Natural killer cell (primary cell): Measurements from ENCODE around the gene ACOX3. TPM values are rescaled to one million over a fixed set of nuclear protein-coding genes. Genes with fewer than 3 reads are reported as not detected.

Source experiments
- ATAC-seq, 3 donors: fragments of 150-1000 bp in 2 of 3; fragments of 200-7000 bp in 1 of 3; cut with Tn5 transposase; 1 replicate in 1 of 3; 2 replicates in 2 of 3; pipeline ENCODE4 v1.10.0; 2021; ENCODE audit warnings: mild to moderate bottlenecking in 2 of 3, moderate library complexity in 2 of 3
- DNase-seq, 2 donors: peaks; one replicate each; pipeline versions ENCODE4 v3.0.0 to v3.0.0-alpha.2; 2013 to 2021; ENCODE audit warnings: mixed read lengths in 1 of 2
- H3K27ac ChIP-seq: one replicate; pipeline ENCODE4 v1.5.1; 2013; ENCODE audit warnings: mild to moderate bottlenecking, low read length
- H3K27me3 ChIP-seq: one replicate; pipeline ENCODE4 v1.6.1; 2013; ENCODE audit warnings: low read length; ENCODE audit not compliant: control insufficient read depth, insufficient read depth
- H3K36me3 ChIP-seq: one replicate; pipeline ENCODE4 v1.6.1; 2013; ENCODE audit warnings: low read length; ENCODE audit not compliant: control insufficient read depth, insufficient read depth
- H3K4me1 ChIP-seq: one replicate; pipeline ENCODE4 v1.6.1; 2013; ENCODE audit warnings: low read length; ENCODE audit not compliant: control insufficient read depth, insufficient read depth
- H3K4me3 ChIP-seq: one replicate; pipeline ENCODE4 v1.5.1; 2013; ENCODE audit warnings: low read length
- H3K9me3 ChIP-seq: one replicate; pipeline ENCODE4 v1.6.1; 2013; ENCODE audit warnings: low read length; ENCODE audit not compliant: control insufficient read depth, insufficient read depth
- H3K27ac Mint-ChIP-seq, 2 donors: one replicate each; pipeline ENCODE4 v1.8.0; 2022; ENCODE audit warnings: mild to moderate bottlenecking in 2 of 2, mixed read lengths in 2 of 2, moderate library complexity in 1 of 2
- H3K27me3 Mint-ChIP-seq, 2 donors: one replicate each; pipeline ENCODE4 v1.8.0; 2022; ENCODE audit warnings: low read depth in 2 of 2, mixed read lengths in 2 of 2
- H3K36me3 Mint-ChIP-seq: one replicate; pipeline ENCODE4 v1.8.0; 2022; ENCODE audit warnings: mixed read lengths
- H3K4me1 Mint-ChIP-seq, 2 donors: one replicate each; pipeline ENCODE4 v1.8.0; 2022; ENCODE audit warnings: mixed read lengths in 2 of 2
- H3K4me3 Mint-ChIP-seq: one replicate; pipeline ENCODE4 v1.8.0; 2022; ENCODE audit warnings: mild to moderate bottlenecking, moderate library complexity, mixed read lengths
- H3K9me3 Mint-ChIP-seq, 2 donors: one replicate each; pipeline ENCODE4 v1.8.0; 2022; ENCODE audit warnings: mixed read lengths in 2 of 2
- CTCF ChIP-seq: fragments of 200-600 bp; IDR thresholded peaks from one replicate; pipeline ENCODE4 v1.8.0; 2022; ENCODE audit warnings: antibody characterized with exemption
- WGBS: methylation state at CpG from one replicate; pipeline ENCODE4 v1.1.7; 2013; ENCODE audit warnings: missing lambda C conversion rate; ENCODE audit not compliant: insufficient coverage; 5-methylcytosine and 5-hydroxymethylcytosine counted together
- intact Hi-C: fragments of 100-400 bp; cut with micrococcal nuclease; formaldehyde crosslinking; loops from one replicate; pipeline ENCODE4 v1.14.2; 2022
- total RNA-seq, 4 donors: library from RNA; stranded (reverse); fragments of 120-200 nt in 1 of 4; gene quantifications; one replicate each; pipeline versions ENCODE4 v1.2.3 to v1.2.4, GENCODE V29; 2013 to 2022

ACOX3 gene
- total RNA-seq, 3 donors from 2014 or later (not counting 1 experiment from before 2014, with no cell fraction given), result 12.4 to 18.3 (median 15.4) TPM

DNA sequence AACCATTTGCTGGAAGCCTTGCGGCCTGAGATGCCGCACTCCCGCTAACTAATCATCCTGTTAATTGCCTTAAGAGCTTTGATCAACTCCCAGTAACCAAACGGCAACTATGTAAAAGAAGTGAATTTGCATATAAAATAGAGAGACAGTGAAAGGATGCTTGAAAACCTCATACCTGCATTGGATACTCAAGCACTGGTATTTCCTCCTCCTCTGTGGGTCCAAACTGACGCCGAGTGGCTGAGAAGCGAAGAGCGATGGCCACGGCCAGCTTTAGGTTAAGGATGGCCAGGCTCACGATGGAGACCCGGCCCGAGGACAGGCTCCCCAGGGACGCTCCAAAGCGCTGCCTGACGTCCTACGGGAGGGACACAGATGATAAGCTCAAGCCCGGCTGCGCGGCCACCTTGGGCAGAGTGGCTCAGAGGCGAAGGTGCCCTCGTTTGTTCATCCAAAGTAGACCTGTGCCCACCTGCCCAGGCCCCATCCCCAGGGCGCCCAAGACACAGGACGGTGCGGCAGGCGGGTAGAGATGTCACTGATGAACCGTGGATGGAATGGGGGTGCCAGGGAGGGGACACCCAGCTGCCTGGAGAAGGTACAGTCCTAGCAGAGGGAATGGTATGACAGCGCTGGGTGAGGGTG is 43.6 kb downstream of the ACOX3 start:
- H3K27me3 ChIP-seq, result no peaks in the 10 kb centered on the region
- Mint-ChIP-seq H3K4me3 (no peak overlapping the region), H3K27ac (no peak overlapping the region), H3K27me3 (no peaks in the 10 kb centered on the region), H3K9me3 (no peaks in the 10 kb centered on the region), H3K36me3 (no peaks in the 10 kb centered on the region), H3K4me1 (no peaks in the 10 kb centered on the region)
- no peak overlapping the region for H3K4me3 ChIP-seq
- no peak for TF ChIP-seq CTCF
- H3K27ac ChIP-seq, result no peak overlapping the region
- ATAC-seq (no peak), DNase-seq (no peak)
- H3K9me3 ChIP-seq, result no peaks in the 10 kb centered on the region
- 97% methylated on average over 27 of the region's 27 CpGs for WGBS
- H3K36me3 ChIP-seq, result peaks cover 6% of the 10 kb centered on the region
- H3K4me1 ChIP-seq, result no peaks in the 10 kb centered on the region
- intact Hi-C loops, result no loop called here

GRCh38 chr4:8395504-8396296 is 44.8 kb downstream of the ACOX3 start:
- Histone ChIP-seq H3K9me3 (no peaks in the 10 kb centered on the region), H3K4me3 (no peak overlapping the region), H3K4me1 (no peaks in the 10 kb centered on the region), H3K27me3 (no peaks in the 10 kb centered on the region), H3K36me3 (peaks cover 8% of the 10 kb centered on the region), H3K27ac (no peak overlapping the region)
- Mint-ChIP-seq H3K27ac (no peak overlapping the region), H3K36me3 (no peaks in the 10 kb centered on the region), H3K27me3 (no peaks in the 10 kb centered on the region), H3K9me3 (no peaks in the 10 kb centered on the region), H3K4me3 (no peak overlapping the region), H3K4me1 (no peaks in the 10 kb centered on the region)
- no peak for DNase-seq
- no peak for ATAC-seq
- no peak for TF ChIP-seq CTCF
- 95% methylated on average over 12 of the region's 12 CpGs for WGBS
- intact Hi-C loops, result no loop called here

- Mint-ChIP-seq H3K4me1 (no peaks in the 10 kb centered on the region), H3K9me3 (no peaks in the 10 kb centered on the region), H3K27me3 (no peaks in the 10 kb centered on the region), H3K4me3 (no peak overlapping the region), H3K27ac (no peak overlapping the region), H3K36me3 (no peaks in the 10 kb centered on the region)
- Histone ChIP-seq H3K9me3 (no peaks in the 10 kb centered on the region), H3K36me3 (peaks cover 8% of the 10 kb centered on the region), H3K27ac (no peak overlapping the region), H3K4me3 (no peak overlapping the region), H3K27me3 (no peaks in the 10 kb centered on the region), H3K4me1 (no peaks in the 10 kb centered on the region)
- DNase-seq (no peak), ATAC-seq (no peak)
- intact Hi-C loops, result no loop called here
- 98% methylated on average over 12 of the region's 12 CpGs for WGBS
- TF ChIP-seq CTCF, result no peak
Observed at GRCh38 chr4:8394806-8395205, 45.7 kb downstream of the ACOX3 start.
